Measurements from ENCODE around the gene GLYATL3. TPM values are rescaled to one million over a fixed set of nuclear protein-coding genes. Genes with fewer than 3 reads are reported as not detected.
A peak's percentile ranks its signal among the peaks of the same experiment; 100 is the strongest.
"Not testable (repeated sequence)": the region's sequence is repeated elsewhere in the genome, so short reads cannot be mapped to it uniquely, and the experiment has no call there.

The GLYATL3 gene
- polyA plus RNA-seq, 4 donors = not detected

GRCh38 chr6:49464691-49465090, 35.0 kb upstream of the GLYATL3 start:
- Histone ChIP-seq H3K9me3 (ENCODE audit: control insufficient read depth in 2 of 2, insufficient read depth in 1 of 2, low read depth in 1 of 2, low read length in 1 of 2) (no peaks in the 10 kb centered on the region), H3K4me3 (ENCODE audit: low read depth in 1 of 3, low read length in 3 of 3) (no peak overlapping the region), H3K27me3 (ENCODE audit: control insufficient read depth in 3 of 3, insufficient read depth in 3 of 3, low read length in 3 of 3) (no peaks in the 10 kb centered on the region), H3K27ac (ENCODE audit: low read depth in 1 of 3, low read length in 2 of 3) (no peak overlapping the region), H3K4me1 (ENCODE audit: control insufficient read depth in 3 of 3, insufficient read depth in 2 of 3, low read depth in 1 of 3, low read length in 2 of 3) (peaks cover 0 to 11% (median 5%) of the 10 kb centered on the region in 3 donors), H3K36me3 (ENCODE audit: control insufficient read depth in 3 of 3, insufficient read depth in 2 of 3, low read depth in 1 of 3, low read length in 3 of 3) (no peaks in the 10 kb centered on the region)
- FAIRE-seq = no peak
- DNase-seq = no peak
- 93 to 97% (median 95%) methylated on average over 2 of the region's 2 CpGs for WGBS, 3 donors

GRCh38 chr6:49468042-49468441, 31.7 kb upstream of the GLYATL3 start:
- 96 to 97% (median 96%) methylated on average over 9 of the region's 9 CpGs for WGBS, 3 donors

DNA sequence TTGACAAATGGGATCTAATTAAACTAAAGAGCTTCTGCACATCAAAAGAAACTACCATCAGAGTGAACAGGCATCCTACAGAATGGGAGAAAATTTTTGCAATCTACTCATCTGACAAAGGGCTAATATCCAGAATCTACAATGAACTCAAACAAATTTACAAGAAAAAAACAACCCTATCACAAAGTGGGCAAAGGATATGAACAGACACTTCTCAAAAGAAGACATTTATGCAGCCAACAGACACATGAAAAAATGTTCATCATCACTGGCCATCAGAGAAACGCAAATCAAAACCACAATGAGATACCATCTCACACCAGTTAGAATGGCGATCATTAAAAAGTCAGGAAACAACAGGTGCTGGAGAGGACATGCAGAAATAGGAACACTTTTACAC, 23.2 kb upstream of the GLYATL3 start:
- DNase-seq; H3K36me3 ChIP-seq (ENCODE audit: control insufficient read depth in 3 of 3, insufficient read depth in 2 of 3, low read depth in 1 of 3, low read length in 3 of 3); FAIRE-seq; H3K27me3 ChIP-seq (ENCODE audit: control insufficient read depth in 3 of 3, insufficient read depth in 3 of 3, low read length in 3 of 3); H3K9me3 ChIP-seq (ENCODE audit: control insufficient read depth in 2 of 2, insufficient read depth in 1 of 2, low read depth in 1 of 2, low read length in 1 of 2); H3K4me3 ChIP-seq (ENCODE audit: low read depth in 1 of 3, low read length in 3 of 3); H3K4me1 ChIP-seq (ENCODE audit: control insufficient read depth in 3 of 3, insufficient read depth in 2 of 3, low read depth in 1 of 3, low read length in 2 of 3); H3K27ac ChIP-seq (ENCODE audit: low read depth in 1 of 3, low read length in 2 of 3): not testable (repeated sequence)
- WGBS, 3 donors = 81 to 87% (median 84%) methylated on average over 2 of the region's 2 CpGs

More at GRCh38 chr6:49468042-49468441, 31.7 kb upstream of the GLYATL3 start:
- DNase-seq (no peak), FAIRE-seq (no peak)
- Histone ChIP-seq H3K4me3 (ENCODE audit: low read depth in 1 of 3, low read length in 3 of 3) (no peak overlapping the region), H3K4me1 (ENCODE audit: control insufficient read depth in 3 of 3, insufficient read depth in 2 of 3, low read depth in 1 of 3, low read length in 2 of 3) (peaks cover 0 to 3% (median 0%) of the 10 kb centered on the region in 3 donors), H3K27me3 (ENCODE audit: control insufficient read depth in 3 of 3, insufficient read depth in 3 of 3, low read length in 3 of 3) (no peaks in the 10 kb centered on the region), H3K27ac (ENCODE audit: low read depth in 1 of 3, low read length in 2 of 3) (no peak overlapping the region), H3K9me3 (ENCODE audit: control insufficient read depth in 2 of 2, insufficient read depth in 1 of 2, low read depth in 1 of 2, low read length in 1 of 2) (no peaks in the 10 kb centered on the region), H3K36me3 (ENCODE audit: control insufficient read depth in 3 of 3, insufficient read depth in 2 of 3, low read depth in 1 of 3, low read length in 3 of 3) (peaks cover 0 to 2% (median 0%) of the 10 kb centered on the region in 3 donors)

DNA sequence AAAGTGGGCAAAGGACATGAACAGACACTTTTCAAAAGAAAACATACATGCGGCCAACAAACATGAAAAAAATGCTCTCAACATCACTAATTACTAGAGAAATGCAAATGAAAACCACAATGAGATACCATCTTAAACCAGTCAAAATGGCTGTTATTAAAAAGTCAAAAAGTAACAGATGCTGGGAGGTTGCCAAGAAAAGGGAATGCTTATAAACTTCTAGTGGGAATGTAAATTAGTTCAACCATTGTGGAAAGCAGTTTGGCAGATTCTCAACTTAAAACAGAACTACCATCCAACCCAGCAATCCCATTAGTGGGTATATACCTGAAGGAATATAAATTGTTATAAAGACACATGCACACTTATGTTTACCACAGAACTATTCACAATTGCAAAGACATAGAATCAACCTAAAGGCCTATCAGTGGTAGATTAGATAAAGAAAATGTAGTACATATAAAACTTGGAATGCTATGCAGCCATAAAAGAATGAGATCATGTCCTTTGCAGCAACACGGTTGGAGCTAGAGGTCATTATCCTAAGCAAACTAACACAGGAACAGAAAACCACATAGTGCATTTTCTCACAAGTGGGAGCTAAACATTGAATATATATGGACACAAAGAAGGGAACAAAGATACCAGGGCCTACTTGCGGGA, 20.3 kb upstream of the GLYATL3 start:
- DNase-seq (peak; percentile 69 to 85), FAIRE-seq (peak; percentile 26)
- Histone ChIP-seq H3K9me3 (ENCODE audit: control insufficient read depth in 2 of 2, insufficient read depth in 1 of 2, low read depth in 1 of 2, low read length in 1 of 2) (no peaks in the 10 kb centered on the region), H3K27ac (ENCODE audit: low read depth in 1 of 3, low read length in 2 of 3) (peak overlapping the region in 1 of 3 donors; percentile 41), H3K36me3 (ENCODE audit: control insufficient read depth in 3 of 3, insufficient read depth in 2 of 3, low read depth in 1 of 3, low read length in 3 of 3) (peaks cover 0 to 2% (median 0%) of the 10 kb centered on the region in 3 donors), H3K27me3 (ENCODE audit: control insufficient read depth in 3 of 3, insufficient read depth in 3 of 3, low read length in 3 of 3) (no peaks in the 10 kb centered on the region), H3K4me3 (ENCODE audit: low read depth in 1 of 3, low read length in 3 of 3) (no peak overlapping the region), H3K4me1 (ENCODE audit: control insufficient read depth in 3 of 3, insufficient read depth in 2 of 3, low read depth in 1 of 3, low read length in 2 of 3) (no peaks in the 10 kb centered on the region)
- 23 to 58% (median 53%) methylated on average over 3 of the region's 3 CpGs for WGBS, 3 donors

GRCh38 chr6:49481846-49482245, 17.9 kb upstream of the GLYATL3 start:
- DNase-seq; H3K9me3 ChIP-seq (ENCODE audit: control insufficient read depth in 2 of 2, insufficient read depth in 1 of 2, low read depth in 1 of 2, low read length in 1 of 2); H3K4me1 ChIP-seq (ENCODE audit: control insufficient read depth in 3 of 3, insufficient read depth in 2 of 3, low read depth in 1 of 3, low read length in 2 of 3); H3K36me3 ChIP-seq (ENCODE audit: control insufficient read depth in 3 of 3, insufficient read depth in 2 of 3, low read depth in 1 of 3, low read length in 3 of 3); H3K27me3 ChIP-seq (ENCODE audit: control insufficient read depth in 3 of 3, insufficient read depth in 3 of 3, low read length in 3 of 3); FAIRE-seq; H3K4me3 ChIP-seq (ENCODE audit: low read depth in 1 of 3, low read length in 3 of 3); H3K27ac ChIP-seq (ENCODE audit: low read depth in 1 of 3, low read length in 2 of 3): not testable (repeated sequence)
- 97 to 99% (median 99%) methylated on average over 12 to 22 of the region's 22 CpGs for WGBS, 3 donors

DNA sequence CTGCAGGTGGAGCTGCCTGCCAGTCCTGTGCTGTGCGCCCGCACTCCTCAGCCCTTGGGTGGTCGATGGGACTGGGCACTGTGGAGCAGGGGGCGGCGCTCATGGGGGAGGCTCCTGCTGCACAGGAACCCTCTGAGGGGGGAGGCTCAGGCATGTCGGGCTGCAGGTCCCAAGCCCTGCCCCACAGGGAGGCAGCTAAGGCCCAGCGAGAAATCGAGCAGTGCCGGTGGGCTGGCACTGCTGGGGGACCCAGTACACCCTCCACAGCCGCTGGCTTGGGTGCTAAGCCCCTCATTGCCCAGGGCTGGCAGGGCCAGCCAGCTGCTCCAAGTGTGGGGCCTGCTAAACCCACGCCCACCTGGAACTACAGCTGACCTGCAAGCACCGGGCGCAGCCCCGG, 16.3 kb upstream of the GLYATL3 start:
- not testable (repeated sequence) for H3K9me3 ChIP-seq (ENCODE audit: control insufficient read depth in 2 of 2, insufficient read depth in 1 of 2, low read depth in 1 of 2, low read length in 1 of 2); H3K4me1 ChIP-seq (ENCODE audit: control insufficient read depth in 3 of 3, insufficient read depth in 2 of 3, low read depth in 1 of 3, low read length in 2 of 3); H3K36me3 ChIP-seq (ENCODE audit: control insufficient read depth in 3 of 3, insufficient read depth in 2 of 3, low read depth in 1 of 3, low read length in 3 of 3); DNase-seq; H3K4me3 ChIP-seq (ENCODE audit: low read depth in 1 of 3, low read length in 3 of 3); H3K27me3 ChIP-seq (ENCODE audit: control insufficient read depth in 3 of 3, insufficient read depth in 3 of 3, low read length in 3 of 3); FAIRE-seq; H3K27ac ChIP-seq (ENCODE audit: low read depth in 1 of 3, low read length in 2 of 3)
- 91 to 93% (median 92%) methylated on average over 14 of the region's 14 CpGs for WGBS, 3 donors

GRCh38 chr6:49490633-49491032, 9.1 kb upstream of the GLYATL3 start:
- Histone ChIP-seq H3K36me3 (ENCODE audit: control insufficient read depth in 3 of 3, insufficient read depth in 2 of 3, low read depth in 1 of 3, low read length in 3 of 3) (peaks cover 0 to 2% (median 1%) of the 10 kb centered on the region in 3 donors), H3K27me3 (ENCODE audit: control insufficient read depth in 3 of 3, insufficient read depth in 3 of 3, low read length in 3 of 3) (no peaks in the 10 kb centered on the region), H3K4me1 (ENCODE audit: control insufficient read depth in 3 of 3, insufficient read depth in 2 of 3, low read depth in 1 of 3, low read length in 2 of 3) (no peaks in the 10 kb centered on the region), H3K27ac (ENCODE audit: low read depth in 1 of 3, low read length in 2 of 3) (no peak overlapping the region), H3K4me3 (ENCODE audit: low read depth in 1 of 3, low read length in 3 of 3) (no peak overlapping the region), H3K9me3 (ENCODE audit: control insufficient read depth in 2 of 2, insufficient read depth in 1 of 2, low read depth in 1 of 2, low read length in 1 of 2) (no peaks in the 10 kb centered on the region)
- FAIRE-seq (no peak), DNase-seq (no peak)
- WGBS, 3 donors = 96 to 99% (median 98%) methylated on average over 4 of the region's 4 CpGs

GRCh38 chr6:49497304-49497703, 2.4 kb upstream of the GLYATL3 start:
- Histone ChIP-seq H3K4me1 (ENCODE audit: control insufficient read depth in 3 of 3, insufficient read depth in 2 of 3, low read depth in 1 of 3, low read length in 2 of 3) (no peaks in the 10 kb centered on the region), H3K27me3 (ENCODE audit: control insufficient read depth in 3 of 3, insufficient read depth in 3 of 3, low read length in 3 of 3) (no peaks in the 10 kb centered on the region), H3K27ac (ENCODE audit: low read depth in 1 of 3, low read length in 2 of 3) (no peak overlapping the region), H3K9me3 (ENCODE audit: control insufficient read depth in 2 of 2, insufficient read depth in 1 of 2, low read depth in 1 of 2, low read length in 1 of 2) (no peaks in the 10 kb centered on the region), H3K4me3 (ENCODE audit: low read depth in 1 of 3, low read length in 3 of 3) (no peak overlapping the region), H3K36me3 (ENCODE audit: control insufficient read depth in 3 of 3, insufficient read depth in 2 of 3, low read depth in 1 of 3, low read length in 3 of 3) (peaks cover 0 to 2% (median 0%) of the 10 kb centered on the region in 3 donors)
- WGBS, 3 donors = 75 to 79% (median 79%) methylated on average over 3 of the region's 3 CpGs
- DNase-seq (no peak), FAIRE-seq (no peak)

DNA sequence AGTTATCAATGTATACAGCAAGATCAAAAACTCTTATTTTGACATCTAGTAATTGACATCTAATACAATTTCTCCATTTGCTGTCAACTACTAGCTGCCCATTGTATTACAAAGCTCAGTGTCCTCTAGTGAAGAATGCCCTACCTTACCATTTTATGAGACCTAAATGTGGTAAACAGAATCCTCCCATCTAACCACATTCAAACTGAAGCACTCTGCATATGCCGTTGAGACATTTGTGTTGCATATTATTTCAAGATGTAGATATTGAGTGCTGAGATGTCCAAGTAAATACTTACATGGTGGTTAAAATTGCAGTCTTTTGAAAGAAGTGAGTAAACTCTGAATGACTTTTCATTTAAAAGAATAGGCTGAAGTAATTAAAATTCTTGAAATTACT, 597 bp upstream of the GLYATL3 start:
- H3K9me3 ChIP-seq (ENCODE audit: control insufficient read depth in 2 of 2, insufficient read depth in 1 of 2, low read depth in 1 of 2, low read length in 1 of 2) = no peaks in the 10 kb centered on the region
- DNase-seq (no peak), FAIRE-seq (no peak)
- H3K4me3 ChIP-seq (ENCODE audit: low read depth in 1 of 3, low read length in 3 of 3) = no peak overlapping the region
- WGBS, 3 donors = 77 to 92% (median 84%) methylated on average over 1 of the region's 1 CpG
- no peak overlapping the region for H3K27ac ChIP-seq (ENCODE audit: low read depth in 1 of 3, low read length in 2 of 3)
- H3K36me3 ChIP-seq (ENCODE audit: control insufficient read depth in 3 of 3, insufficient read depth in 2 of 3, low read depth in 1 of 3, low read length in 3 of 3) = peaks cover 0 to 2% (median 0%) of the 10 kb centered on the region in 3 donors
- H3K27me3 ChIP-seq (ENCODE audit: control insufficient read depth in 3 of 3, insufficient read depth in 3 of 3, low read length in 3 of 3) = no peaks in the 10 kb centered on the region
- H3K4me1 ChIP-seq (ENCODE audit: control insufficient read depth in 3 of 3, insufficient read depth in 2 of 3, low read depth in 1 of 3, low read length in 2 of 3) = no peaks in the 10 kb centered on the region
